H9 (cell line): Measurements from ENCODE around the gene TSPAN4. TPM values are rescaled to one million over a fixed set of nuclear protein-coding genes. Genes with fewer than 3 reads are reported as not detected.

Source experiments
- DNase-seq: peaks from one replicate; pipeline ENCODE4 v3.0.0-alpha.2; 2017
- H2AFZ ChIP-seq: one replicate; pipeline ENCODE4 v1.6.1; 2013; ENCODE audit warnings: mild to moderate bottlenecking, low read length, control low read depth, moderate library complexity
- H2AK5ac ChIP-seq: 2 replicates; pipeline ENCODE4 v1.6.1; 2013; ENCODE audit warnings: low read length, control low read depth, mixed read lengths; ENCODE audit not compliant: insufficient read length
- H2BK120ac ChIP-seq: one replicate; pipeline ENCODE4 v1.6.1; 2013; ENCODE audit warnings: low read depth, mild to moderate bottlenecking, low read length, control low read depth, inconsistent platforms; ENCODE audit not compliant: poor library complexity, severe bottlenecking
- H2BK12ac ChIP-seq: 2 replicates; pipeline ENCODE4 v1.6.1; 2013; ENCODE audit warnings: low read length, control low read depth, mixed read lengths, low read depth; ENCODE audit not compliant: insufficient read length
- H2BK15ac ChIP-seq: 2 replicates; pipeline ENCODE4 v1.6.1; 2013; ENCODE audit warnings: low read depth, low read length, control low read depth
- H2BK20ac ChIP-seq: one replicate; pipeline ENCODE4 v1.6.1; 2013; ENCODE audit warnings: low read depth, mild to moderate bottlenecking, low read length, control low read depth, inconsistent platforms; ENCODE audit not compliant: poor library complexity, severe bottlenecking
- H2BK5ac ChIP-seq: 2 replicates; pipeline ENCODE4 v1.6.1; 2013; ENCODE audit warnings: low read length, control low read depth, mixed read lengths; ENCODE audit not compliant: insufficient read length
- H3K14ac ChIP-seq: 2 replicates; pipeline ENCODE4 v1.6.1; 2013; ENCODE audit warnings: low read length, control low read depth; ENCODE audit not compliant: insufficient read depth
- H3K18ac ChIP-seq: 2 replicates; pipeline ENCODE4 v1.6.1; 2013; ENCODE audit warnings: low read depth, mild to moderate bottlenecking, mixed read lengths, low read length, control low read depth; ENCODE audit not compliant: insufficient read length
- H3K23ac ChIP-seq: 2 replicates; pipeline ENCODE4 v1.6.1; 2013; ENCODE audit warnings: low read length, control low read depth, mixed read lengths, low read depth; ENCODE audit not compliant: insufficient read length
- H3K23me2 ChIP-seq: 2 replicates; pipeline ENCODE4 v1.6.1; 2013; ENCODE audit warnings: low read depth, mild to moderate bottlenecking, mixed read lengths, low read length, control low read depth; ENCODE audit not compliant: insufficient read length, poor library complexity, severe bottlenecking
- H3K27ac ChIP-seq: 2 replicates; pipeline ENCODE4 v1.5.1; 2013; ENCODE audit warnings: low read length, control low read depth, mixed read lengths, low read depth; ENCODE audit not compliant: insufficient read length
- H3K27me3 ChIP-seq: 2 replicates; pipeline ENCODE4 v1.6.1; 2013; ENCODE audit warnings: low read length, control low read depth, inconsistent platforms; ENCODE audit not compliant: insufficient read depth
- H3K4ac ChIP-seq: 2 replicates; pipeline ENCODE4 v1.6.1; 2013; ENCODE audit warnings: low read depth, mild to moderate bottlenecking, control low read depth, inconsistent platforms, low read length, moderate library complexity
- H3K4me1 ChIP-seq: 2 replicates; pipeline ENCODE4 v1.6.1; 2013; ENCODE audit warnings: low read length, control low read depth, inconsistent platforms; ENCODE audit not compliant: insufficient read depth
- H3K4me2 ChIP-seq: 2 replicates; pipeline ENCODE4 v1.6.1; 2013; ENCODE audit warnings: low read length, control low read depth, mixed read lengths; ENCODE audit not compliant: insufficient read length, insufficient read depth
- H3K56ac ChIP-seq: 2 replicates; pipeline ENCODE4 v1.6.1; 2013; ENCODE audit warnings: low read depth, mild to moderate bottlenecking, mixed read lengths, low read length, control low read depth; ENCODE audit not compliant: insufficient read length
- H3K79me1 ChIP-seq: 2 replicates; pipeline ENCODE4 v1.6.1; 2013; ENCODE audit warnings: low read depth, mild to moderate bottlenecking, moderate library complexity, low read length, control low read depth, inconsistent platforms; ENCODE audit not compliant: insufficient read depth, poor library complexity, severe bottlenecking
- H3K79me2 ChIP-seq: 2 replicates; pipeline ENCODE4 v1.6.1; 2013; ENCODE audit warnings: low read length, control low read depth, inconsistent platforms; ENCODE audit not compliant: insufficient read depth
- H3K9ac ChIP-seq: 2 replicates; pipeline ENCODE4 v1.6.1; 2013; ENCODE audit warnings: low read length, control low read depth, mixed read lengths; ENCODE audit not compliant: insufficient read length; ENCODE audit errors: extremely low read depth
- H3K9me3 ChIP-seq: one replicate; pipeline ENCODE4 v1.6.1; 2013; ENCODE audit warnings: low read depth, low read length, inconsistent platforms; ENCODE audit not compliant: control insufficient read depth
- H3T11ph ChIP-seq: one replicate; pipeline ENCODE4 v1.6.1; 2013; ENCODE audit warnings: mild to moderate bottlenecking, low read length, control low read depth, inconsistent platforms
- H4K20me1 ChIP-seq: one replicate; pipeline ENCODE4 v1.6.1; 2013; ENCODE audit not compliant: control insufficient read depth, insufficient read length, insufficient read depth
- H4K5ac ChIP-seq: 2 replicates; pipeline ENCODE4 v1.6.1; 2013; ENCODE audit warnings: low read depth, mild to moderate bottlenecking, mixed read lengths, low read length, control low read depth; ENCODE audit not compliant: insufficient read length
- H4K8ac ChIP-seq: replicated peaks from 2 replicates; pipeline ENCODE4 v1.6.1; 2013; ENCODE audit warnings: low read length, control low read depth, mixed read lengths, low read depth; ENCODE audit not compliant: insufficient read length
- H4K91ac ChIP-seq: 2 replicates; pipeline ENCODE4 v1.6.1; 2013; ENCODE audit warnings: low read depth, mild to moderate bottlenecking, moderate library complexity, mixed read lengths, low read length, control low read depth; ENCODE audit not compliant: insufficient read length
- H3K27ac Mint-ChIP-seq, 3 experiments: 2 replicates in 2 of 3; 3 replicates in 1 of 3; pipeline ENCODE4 v1.8.0; 2020 to 2021; ENCODE audit warnings: mixed read lengths in 3 of 3, mild to moderate bottlenecking in 1 of 3, moderate library complexity in 1 of 3
- H3K27me3 Mint-ChIP-seq: 2 replicates; pipeline ENCODE4 v1.8.0; 2021; ENCODE audit warnings: low read depth, mild to moderate bottlenecking, moderate library complexity, mixed read lengths
- H3K36me3 Mint-ChIP-seq, 3 experiments: 2 replicates in 2 of 3; 3 replicates in 1 of 3; pipeline ENCODE4 v1.8.0; 2020 to 2021; ENCODE audit warnings: low read depth in 3 of 3, mixed read lengths in 3 of 3; ENCODE audit not compliant: insufficient read depth in 1 of 3
- H3K4me1 Mint-ChIP-seq, 2 experiments: 2 replicates each; pipeline ENCODE4 v1.8.0; 2020; ENCODE audit warnings: mixed read lengths in 2 of 2
- H3K4me3 Mint-ChIP-seq, 2 experiments: 2 replicates in 1 of 2; 3 replicates in 1 of 2; pipeline ENCODE4 v1.8.0; 2020 to 2021; ENCODE audit warnings: mild to moderate bottlenecking in 2 of 2, mixed read lengths in 2 of 2, moderate library complexity in 1 of 2
- H3K9me3 Mint-ChIP-seq, 2 experiments: 2 replicates in 1 of 2; 3 replicates in 1 of 2; pipeline ENCODE4 v1.8.0; 2020; ENCODE audit warnings: mild to moderate bottlenecking in 2 of 2, mixed read lengths in 2 of 2, moderate library complexity in 1 of 2
- CTCF ChIP-seq: fragments of 200-600 bp; sonication (generic); conservative IDR thresholded peaks from 3 replicates; pipeline ENCODE4 v1.8.0; 2021; ENCODE audit warnings: antibody characterized with exemption, mild to moderate bottlenecking
- WGBS: extraction: QIAGEN DNeasy Blood & Tissue Kit; methylation state at CpG from one replicate; pipeline ENCODE4 v1.1.7; 2013; ENCODE audit warnings: missing lambda C conversion rate, low lambda C conversion rate, mixed read lengths; ENCODE audit not compliant: insufficient read length; ENCODE audit errors: extremely low coverage; 5-methylcytosine and 5-hydroxymethylcytosine counted together
- total RNA-seq: library from RNA; stranded (reverse); gene quantifications from 2 replicates; pipeline ENCODE4 v1.2.1, GENCODE V29; 2021

Gene TSPAN4
- total RNA-seq, 1 experiment from 2014 or later, result 64.6 TPM

GRCh38 chr11:837189-837989 is 5.3 kb upstream of the TSPAN4 start:
- no peak overlapping the region for H3K4ac ChIP-seq
- H2AFZ ChIP-seq, result no peak overlapping the region
- no peak overlapping the region for H2AK5ac ChIP-seq
- no peak overlapping the region for H3K14ac ChIP-seq
- no peak overlapping the region for H2BK120ac ChIP-seq
- no peak overlapping the region for H3K4me3 Mint-ChIP-seq
- no peaks in the 10 kb centered on the region; the same call in 1 of the 2 replicates for H3K79me2 ChIP-seq
- no peak overlapping the region for H2BK20ac ChIP-seq
- DNase-seq, result no peak
- no peak overlapping the region for H4K5ac ChIP-seq
- H3K4me2 ChIP-seq, result no peak overlapping the region
- H3K27ac Mint-ChIP-seq, result no peak overlapping the region
- H3K36me3 Mint-ChIP-seq, result peaks cover 10 to 52% (median 46%) of the 10 kb centered on the region in 3 experiments; a peak in 6 of 7 replicates
- no peaks in the 10 kb centered on the region for H4K20me1 ChIP-seq
- no peaks in the 10 kb centered on the region for H3K9me3 Mint-ChIP-seq
- H3K9ac ChIP-seq, result no peak overlapping the region
- H3K4me1 Mint-ChIP-seq, result peaks cover 16 to 28% of the 10 kb centered on the region in 2 experiments
- H3K23me2 ChIP-seq, result peaks cover 7% of the 10 kb centered on the region
- no peak overlapping the region for H2BK15ac ChIP-seq
- H2BK5ac ChIP-seq, result no peak overlapping the region
- no peak overlapping the region for H3K56ac ChIP-seq
- no peak overlapping the region for H3K27ac ChIP-seq
- no peak overlapping the region for H4K8ac ChIP-seq
- no peak overlapping the region for H3K23ac ChIP-seq
- H3K9me3 ChIP-seq, result no peaks in the 10 kb centered on the region
- no CpG with 5 or more reads among the region's 22 CpGs for WGBS
- H3K79me1 ChIP-seq, result peaks cover 2% of the 10 kb centered on the region
- H3K4me1 ChIP-seq, result no peaks in the 10 kb centered on the region
- H3T11ph ChIP-seq, result no peak overlapping the region
- H3K27me3 Mint-ChIP-seq, result peaks cover under 1% of the 10 kb centered on the region; the same call in 1 of the 2 replicates
- no peak for TF ChIP-seq CTCF
- no peaks in the 10 kb centered on the region for H3K27me3 ChIP-seq
- H3K18ac ChIP-seq, result no peak overlapping the region
- H2BK12ac ChIP-seq, result no peak overlapping the region
- H4K91ac ChIP-seq, result no peak overlapping the region
